Suppressor macrophage treated with lipopolysaccharide for 4 hours (primary cell): ENCODE results near the gene ATP2B1.

Experiments used
- DNase-seq: peaks from one replicate; pipeline ENCODE4 v3.0.0-alpha.2; 2020

The ATP2B1 gene

GRCh38 chr12:89690925-89691324 lies 17.7 kb downstream of the ATP2B1 start:
- DNase-seq = no peak

- DNase-seq = no peak
These were observed 19.3 kb downstream of the ATP2B1 start for GRCh38 chr12:89689306-89689705.

- no peak for DNase-seq
These were observed 22.3 kb downstream of the ATP2B1 start for GRCh38 chr12:89686311-89686710.

GRCh38 chr12:89685363-89685972 lies 23.2 kb downstream of the ATP2B1 start:
- DNase-seq = no peak

- no peak for DNase-seq
These were observed 24.5 kb downstream of the ATP2B1 start for GRCh38 chr12:89684136-89684535.

- no peak for DNase-seq
These were observed 26.4 kb downstream of the ATP2B1 start for GRCh38 chr12:89682284-89682683.

GRCh38 chr12:89680409-89680808 lies 28.2 kb downstream of the ATP2B1 start:
- DNase-seq = no peak

- no peak for DNase-seq
These were observed 29.0 kb downstream of the ATP2B1 start for GRCh38 chr12:89679631-89680030.

GRCh38 chr12:89678225-89678624 lies 30.4 kb downstream of the ATP2B1 start:
- no peak for DNase-seq

- no peak for DNase-seq
These were observed 31.7 kb downstream of the ATP2B1 start for GRCh38 chr12:89676930-89677329.

GRCh38 chr12:89674326-89674942 lies 34.2 kb downstream of the ATP2B1 start:
- no peak for DNase-seq

GRCh38 chr12:89673603-89674002 lies 35.0 kb downstream of the ATP2B1 start:
- no peak for DNase-seq

GRCh38 chr12:89672589-89672979 lies 36.1 kb downstream of the ATP2B1 start:
- no peak for DNase-seq

GRCh38 chr12:89671469-89671868 lies 37.2 kb downstream of the ATP2B1 start:
- DNase-seq = no peak

GRCh38 chr12:89669197-89669596 lies 39.4 kb downstream of the ATP2B1 start:
- DNase-seq = no peak

GRCh38 chr12:89665556-89665955 lies 43.1 kb downstream of the ATP2B1 start:
- no peak for DNase-seq

- no peak for DNase-seq
These were observed 44.2 kb downstream of the ATP2B1 start for GRCh38 chr12:89664441-89664840.

GRCh38 chr12:89663577-89664357 lies 44.9 kb downstream of the ATP2B1 start:
- peak; percentile 13 for DNase-seq

GRCh38 chr12:89662623-89663022 lies 46.0 kb downstream of the ATP2B1 start:
- DNase-seq = no peak

GRCh38 chr12:89661706-89662330 lies 46.8 kb downstream of the ATP2B1 start:
- DNase-seq = no peak

- DNase-seq = no peak
These were observed 50.9 kb downstream of the ATP2B1 start for GRCh38 chr12:89657739-89658138.

- peak; percentile 9 for DNase-seq
These were observed 51.6 kb downstream of the ATP2B1 start for GRCh38 chr12:89657066-89657465.

- no peak for DNase-seq
These were observed 52.8 kb downstream of the ATP2B1 start for GRCh38 chr12:89655841-89656240.

- DNase-seq = no peak
These were observed 57.4 kb downstream of the ATP2B1 start for GRCh38 chr12:89651192-89651591.
